ENCODE data around the gene DGKZ. TPM values are rescaled to one million over a fixed set of nuclear protein-coding genes. Genes with fewer than 3 reads are reported as not detected.

DGKZ gene
- total RNA-seq, 2 experiments from 2014 or later: 159 to 166 TPM

DNA sequence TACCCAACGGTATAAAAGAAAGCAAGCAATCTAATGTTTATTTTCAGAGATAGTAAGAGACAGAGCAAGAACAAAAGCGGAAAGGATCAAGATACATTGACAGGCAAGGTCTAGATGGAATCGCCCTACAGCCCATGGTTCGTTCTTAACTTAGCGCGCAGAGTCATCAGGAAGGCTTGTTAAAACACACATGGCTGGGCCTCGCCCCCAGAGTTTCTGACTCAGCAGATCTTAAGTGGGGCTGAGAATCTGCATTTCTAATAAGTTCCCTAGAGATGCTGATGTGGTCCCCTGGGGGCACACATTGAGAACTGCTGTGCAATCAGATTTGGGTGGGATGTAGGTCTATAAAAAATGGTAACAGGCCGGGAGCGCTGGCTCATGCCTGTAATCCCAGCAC, 80.1 kb downstream of the DGKZ start:
- Histone ChIP-seq H3K27ac (ENCODE audit: low read depth in 1 of 2, low read length in 2 of 2) (no peak overlapping the region), H3K27me3 (ENCODE audit: control insufficient read depth in 1 of 2, insufficient read depth in 2 of 2, low read length in 2 of 2) (no peaks in the 10 kb centered on the region), H3K9me3 (ENCODE audit: control insufficient read depth in 1 of 2, insufficient read depth in 1 of 2, low read length in 2 of 2) (no peaks in the 10 kb centered on the region), H3K4me1 (ENCODE audit: insufficient read depth, low read length) (no peaks in the 10 kb centered on the region), H3K36me3 (ENCODE audit: insufficient read depth, low read length) (peaks cover 54% of the 10 kb centered on the region), H3K4me3 (ENCODE audit: low read length) (no peak overlapping the region)
- no peak overlapping the region for H3K4me3 Mint-ChIP-seq
- H3K4me1 Mint-ChIP-seq (ENCODE audit: low read depth): no peaks in the 10 kb centered on the region
- H3K27ac Mint-ChIP-seq: no peak overlapping the region
- ATAC-seq (ENCODE audit: poor library complexity): no peak
- peaks cover 78% of the 10 kb centered on the region for H3K36me3 Mint-ChIP-seq (ENCODE audit: low read depth)
- intact Hi-C loops (cut with DNase I, micrococcal nuclease): no loop called here
- no peaks in the 10 kb centered on the region for H3K9me3 Mint-ChIP-seq
- TF ChIP-seq, protein P1, sequence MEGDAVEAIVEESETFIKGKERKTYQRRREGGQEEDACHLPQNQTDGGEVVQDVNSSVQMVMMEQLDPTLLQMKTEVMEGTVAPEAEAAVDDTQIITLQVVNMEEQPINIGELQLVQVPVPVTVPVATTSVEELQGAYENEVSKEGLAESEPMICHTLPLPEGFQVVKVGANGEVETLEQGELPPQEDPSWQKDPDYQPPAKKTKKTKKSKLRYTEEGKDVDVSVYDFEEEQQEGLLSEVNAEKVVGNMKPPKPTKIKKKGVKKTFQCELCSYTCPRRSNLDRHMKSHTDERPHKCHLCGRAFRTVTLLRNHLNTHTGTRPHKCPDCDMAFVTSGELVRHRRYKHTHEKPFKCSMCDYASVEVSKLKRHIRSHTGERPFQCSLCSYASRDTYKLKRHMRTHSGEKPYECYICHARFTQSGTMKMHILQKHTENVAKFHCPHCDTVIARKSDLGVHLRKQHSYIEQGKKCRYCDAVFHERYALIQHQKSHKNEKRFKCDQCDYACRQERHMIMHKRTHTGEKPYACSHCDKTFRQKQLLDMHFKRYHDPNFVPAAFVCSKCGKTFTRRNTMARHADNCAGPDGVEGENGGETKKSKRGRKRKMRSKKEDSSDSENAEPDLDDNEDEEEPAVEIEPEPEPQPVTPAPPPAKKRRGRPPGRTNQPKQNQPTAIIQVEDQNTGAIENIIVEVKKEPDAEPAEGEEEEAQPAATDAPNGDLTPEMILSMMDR (IDR thresholded peaks at IDR 0.05): no peak
- POLR2A ChIA-PET: no interaction called here
- CTCF ChIA-PET: no interaction called here
- no peaks in the 10 kb centered on the region for H3K27me3 Mint-ChIP-seq
- DNase-seq: no peak

DNA sequence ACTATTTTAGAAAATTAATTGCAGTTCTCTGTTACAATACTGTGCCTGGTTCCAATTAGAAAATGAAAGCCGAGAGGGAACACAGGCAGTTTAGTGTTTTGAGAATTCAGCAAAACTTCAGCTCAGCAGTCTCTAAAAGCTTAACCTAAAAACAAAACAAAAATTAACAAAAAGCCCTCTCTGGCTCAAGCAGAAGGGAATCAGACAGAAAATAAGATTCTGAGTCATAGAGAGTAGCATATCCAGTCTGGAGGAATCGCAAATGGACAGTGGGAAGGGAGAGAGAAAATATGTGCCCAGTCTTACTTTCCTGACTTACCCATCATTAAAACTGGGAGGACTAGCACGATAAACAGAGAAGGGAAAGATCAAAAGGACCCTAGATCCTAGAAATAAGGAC, 82.5 kb downstream of the DGKZ start:
- Mint-ChIP-seq H3K36me3 (ENCODE audit: low read depth) (peaks cover 88% of the 10 kb centered on the region), H3K4me3 (no peak overlapping the region), H3K9me3 (no peaks in the 10 kb centered on the region), H3K27ac (no peak overlapping the region), H3K27me3 (no peaks in the 10 kb centered on the region), H3K4me1 (ENCODE audit: low read depth) (no peaks in the 10 kb centered on the region)
- H3K4me1 ChIP-seq (ENCODE audit: insufficient read depth, low read length): no peaks in the 10 kb centered on the region
- peaks cover 58% of the 10 kb centered on the region for H3K36me3 ChIP-seq (ENCODE audit: insufficient read depth, low read length)
- no peaks in the 10 kb centered on the region for H3K9me3 ChIP-seq (ENCODE audit: control insufficient read depth in 1 of 2, insufficient read depth in 1 of 2, low read length in 2 of 2)
- H3K27me3 ChIP-seq (ENCODE audit: control insufficient read depth in 1 of 2, insufficient read depth in 2 of 2, low read length in 2 of 2): no peaks in the 10 kb centered on the region
- ATAC-seq (ENCODE audit: poor library complexity) (no peak), DNase-seq (no peak)
- no peak overlapping the region for H3K27ac ChIP-seq (ENCODE audit: low read depth in 1 of 2, low read length in 2 of 2)
- H3K4me3 ChIP-seq (ENCODE audit: low read length): no peak overlapping the region
- TF ChIP-seq, protein P1 (IDR thresholded peaks at IDR 0.05): no peak
- ChIA-PET POLR2A (no interaction called here), CTCF (no interaction called here)
- intact Hi-C loops (cut with DNase I, micrococcal nuclease): no loop called here

Small RNA genes within 50 kb of the gene (microRNA-seq; reads per million reads assigned to microRNA genes)
- gene MIR4688 (ENCODE audit: borderline microRNAs expressed, borderline replicate concordance): 0.61 reads per million

Other genes with a start within 250 kb of the DGKZ start
- 10 to 100 TPM; 59.5 to 66.2 TPM for gene PHF21A, start 226.0 kb upstream of the DGKZ start, total RNA-seq
- gene CREB3L1, start 69.8 kb upstream of the DGKZ start, total RNA-seq: not detected
- 1 to 10 TPM; 5.5 to 6.5 TPM for gene MDK, start 34.2 kb downstream of the DGKZ start, total RNA-seq
- gene CHRM4, start 44.3 kb downstream of the DGKZ start, total RNA-seq: 1 to 10 TPM; 3.2 to 3.7 TPM
- gene AMBRA1, start 246.6 kb downstream of the DGKZ start, total RNA-seq: 10 to 100 TPM; 29.4 to 31.9 TPM